ENCODE data around the gene FASTKD2.
A peak's percentile ranks its signal among the peaks of the same experiment; 100 is the strongest.
"Not testable (repeated sequence)": the region's sequence is repeated elsewhere in the genome, so short reads cannot be mapped to it uniquely, and the experiment has no call there.

Gene FASTKD2

GRCh38 chr2:206790311-206790935, 25.0 kb downstream of the FASTKD2 start:
- no peak for DNase-seq (ENCODE audit: low read depth in 2 of 3, low spot score in 1 of 3)

GRCh38 chr2:206792645-206793044, 27.2 kb downstream of the FASTKD2 start:
- no peak for DNase-seq (ENCODE audit: low read depth in 2 of 3, low spot score in 1 of 3)

GRCh38 chr2:206797376-206797775, 32.0 kb downstream of the FASTKD2 start:
- no peak for DNase-seq (ENCODE audit: low read depth in 2 of 3, low spot score in 1 of 3)

- no peak for DNase-seq (ENCODE audit: low read depth in 2 of 3, low spot score in 1 of 3)
Observed at GRCh38 chr2:206798000-206798399, 32.6 kb downstream of the FASTKD2 start.

- no peak for DNase-seq (ENCODE audit: low read depth in 2 of 3, low spot score in 1 of 3)
Observed at GRCh38 chr2:206799083-206799482, 33.7 kb downstream of the FASTKD2 start.

GRCh38 chr2:206800506-206801417, 35.4 kb downstream of the FASTKD2 start:
- DNase-seq (ENCODE audit: low read depth in 2 of 3, low spot score in 1 of 3) = peak in 2 of 3 donors; percentile 20 to 35

- no peak for DNase-seq (ENCODE audit: low read depth in 2 of 3, low spot score in 1 of 3)
Observed at GRCh38 chr2:206801418-206802189, 36.2 kb downstream of the FASTKD2 start.

GRCh38 chr2:206802654-206803514, 37.5 kb downstream of the FASTKD2 start:
- no peak for DNase-seq (ENCODE audit: low read depth in 2 of 3, low spot score in 1 of 3)

- DNase-seq (ENCODE audit: low read depth in 2 of 3, low spot score in 1 of 3) = no peak
Observed at GRCh38 chr2:206804326-206804725, 38.9 kb downstream of the FASTKD2 start.

- no peak for DNase-seq (ENCODE audit: low read depth in 2 of 3, low spot score in 1 of 3)
Observed at GRCh38 chr2:206805887-206806607, 40.6 kb downstream of the FASTKD2 start.

GRCh38 chr2:206807624-206808023, 42.2 kb downstream of the FASTKD2 start:
- DNase-seq (ENCODE audit: low read depth in 2 of 3, low spot score in 1 of 3) = not testable (repeated sequence)

- DNase-seq (ENCODE audit: low read depth in 2 of 3, low spot score in 1 of 3) = not testable (repeated sequence)
Observed at GRCh38 chr2:206812471-206812870, 47.1 kb downstream of the FASTKD2 start.

GRCh38 chr2:206814498-206814897, 49.1 kb downstream of the FASTKD2 start:
- DNase-seq (ENCODE audit: low read depth in 2 of 3, low spot score in 1 of 3) = no peak

GRCh38 chr2:206820807-206821206, 55.4 kb downstream of the FASTKD2 start:
- DNase-seq (ENCODE audit: low read depth in 2 of 3, low spot score in 1 of 3) = no peak

- DNase-seq (ENCODE audit: low read depth in 2 of 3, low spot score in 1 of 3) = no peak
Observed at GRCh38 chr2:206823178-206823577, 57.8 kb downstream of the FASTKD2 start.

- no peak for DNase-seq (ENCODE audit: low read depth in 2 of 3, low spot score in 1 of 3)
Observed at GRCh38 chr2:206824087-206824618, 58.7 kb downstream of the FASTKD2 start.

- DNase-seq (ENCODE audit: low read depth in 2 of 3, low spot score in 1 of 3) = no peak
Observed at GRCh38 chr2:206824993-206825392, 59.6 kb downstream of the FASTKD2 start.

GRCh38 chr2:206831442-206831995, 66.1 kb downstream of the FASTKD2 start:
- DNase-seq (ENCODE audit: low read depth in 2 of 3, low spot score in 1 of 3) = no peak

GRCh38 chr2:206832873-206833272, 67.5 kb downstream of the FASTKD2 start:
- no peak for DNase-seq (ENCODE audit: low read depth in 2 of 3, low spot score in 1 of 3)
